ENCODE results near the gene PERM1.

Gene PERM1

DNA sequence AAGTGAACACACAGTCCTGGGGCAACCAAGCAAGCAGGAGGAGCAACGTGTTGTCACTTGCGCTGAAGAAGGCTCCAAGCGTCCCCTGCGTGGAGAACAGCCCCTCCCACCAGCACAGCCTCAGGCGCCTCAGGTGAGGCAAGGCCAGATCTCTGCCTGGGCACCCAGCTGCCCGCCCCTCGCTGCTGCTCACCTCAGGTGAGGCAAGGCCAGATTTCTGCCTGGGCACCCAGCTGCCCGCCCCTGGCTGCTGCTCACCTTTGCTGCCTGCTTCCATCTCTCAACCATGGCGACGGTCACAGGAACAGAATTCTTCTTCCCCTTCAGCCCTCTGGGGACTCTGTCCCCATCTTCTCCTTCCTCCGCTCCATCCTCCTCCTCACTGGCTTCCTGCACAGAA lies 25.3 kb downstream of the PERM1 start:
- in situ Hi-C loops (cut with HindIII; ENCODE audit: low pct_ligation_motif_present, low sequenced_read_pairs), result no loop called here
- H3K4me3 ChIP-seq (ENCODE audit: low read depth, low read length), result no peak overlapping the region

DNA sequence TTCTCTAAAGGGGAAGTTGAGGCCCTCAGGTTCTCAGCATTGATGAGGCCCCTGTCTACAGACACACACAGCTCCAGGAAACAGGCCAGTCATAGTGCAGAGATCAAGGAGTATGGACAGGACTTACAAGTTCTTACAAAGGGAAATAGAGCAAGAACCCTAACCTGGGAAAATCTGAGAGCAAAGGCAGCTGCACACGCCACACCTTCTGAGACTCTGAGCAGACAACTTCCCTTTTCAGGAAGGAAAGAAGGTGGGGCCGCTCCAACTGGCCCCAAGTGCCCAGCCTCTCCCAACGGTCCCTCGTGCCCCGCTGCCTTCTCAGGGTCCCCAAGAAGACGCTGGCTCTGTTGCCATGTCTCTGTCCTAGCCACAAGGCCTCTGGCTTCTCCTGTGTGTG lies 26.4 kb downstream of the PERM1 start:
- peaks cover 59% of the 10 kb centered on the region for H3K36me3 ChIP-seq (replicated peaks)

More for the DNA sequence above, 25.3 kb downstream of the PERM1 start:
- DNase-seq, result no peak
- Histone ChIP-seq H3K27me3 (replicated peaks) (no peaks in the 10 kb centered on the region), H3K27ac (no peak overlapping the region), H3K36me3 (replicated peaks) (peaks cover 51% of the 10 kb centered on the region)
- TF ChIP-seq, protein P1, sequence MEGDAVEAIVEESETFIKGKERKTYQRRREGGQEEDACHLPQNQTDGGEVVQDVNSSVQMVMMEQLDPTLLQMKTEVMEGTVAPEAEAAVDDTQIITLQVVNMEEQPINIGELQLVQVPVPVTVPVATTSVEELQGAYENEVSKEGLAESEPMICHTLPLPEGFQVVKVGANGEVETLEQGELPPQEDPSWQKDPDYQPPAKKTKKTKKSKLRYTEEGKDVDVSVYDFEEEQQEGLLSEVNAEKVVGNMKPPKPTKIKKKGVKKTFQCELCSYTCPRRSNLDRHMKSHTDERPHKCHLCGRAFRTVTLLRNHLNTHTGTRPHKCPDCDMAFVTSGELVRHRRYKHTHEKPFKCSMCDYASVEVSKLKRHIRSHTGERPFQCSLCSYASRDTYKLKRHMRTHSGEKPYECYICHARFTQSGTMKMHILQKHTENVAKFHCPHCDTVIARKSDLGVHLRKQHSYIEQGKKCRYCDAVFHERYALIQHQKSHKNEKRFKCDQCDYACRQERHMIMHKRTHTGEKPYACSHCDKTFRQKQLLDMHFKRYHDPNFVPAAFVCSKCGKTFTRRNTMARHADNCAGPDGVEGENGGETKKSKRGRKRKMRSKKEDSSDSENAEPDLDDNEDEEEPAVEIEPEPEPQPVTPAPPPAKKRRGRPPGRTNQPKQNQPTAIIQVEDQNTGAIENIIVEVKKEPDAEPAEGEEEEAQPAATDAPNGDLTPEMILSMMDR (IDR thresholded peaks at IDR 0.05; ENCODE audit: low read depth, low read length, missing control alignments), result no peak

DNA sequence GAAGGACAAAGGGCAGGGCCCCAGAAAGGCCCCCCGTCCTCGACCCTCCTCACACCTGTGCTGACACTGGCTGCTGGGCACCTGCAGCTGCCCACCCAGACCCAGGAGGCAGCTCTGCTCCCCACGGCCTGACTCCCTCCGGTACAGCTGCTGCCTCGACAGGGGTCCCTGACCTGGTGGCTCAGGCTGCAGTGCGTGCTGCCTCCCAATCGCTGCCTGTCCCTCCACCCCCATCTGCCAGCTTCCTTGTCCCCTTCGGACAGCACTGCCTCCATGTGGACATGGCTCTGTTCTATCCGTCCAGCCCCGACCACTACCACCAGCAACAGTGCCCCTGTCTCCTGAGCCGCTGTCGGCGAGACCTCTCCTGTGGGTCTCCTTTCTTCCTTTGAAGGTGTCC lies 27.0 kb downstream of the PERM1 start:
- no peak overlapping the region for H3K4me3 ChIP-seq (ENCODE audit: low read depth, low read length)
- no peak overlapping the region for H3K27ac ChIP-seq
- in situ Hi-C loops (cut with HindIII; ENCODE audit: low pct_ligation_motif_present, low sequenced_read_pairs), result no loop called here
- no peaks in the 10 kb centered on the region for H3K27me3 ChIP-seq (replicated peaks)
- H3K36me3 ChIP-seq (replicated peaks), result peaks cover 65% of the 10 kb centered on the region
- DNase-seq, result no peak
- TF ChIP-seq, protein P1 (IDR thresholded peaks at IDR 0.05; ENCODE audit: low read depth, low read length, missing control alignments), result no peak

More for the DNA sequence above, 26.4 kb downstream of the PERM1 start:
- TF ChIP-seq, protein P1 (IDR thresholded peaks at IDR 0.05; ENCODE audit: low read depth, low read length, missing control alignments), result no peak
- H3K4me3 ChIP-seq (ENCODE audit: low read depth, low read length), result no peak overlapping the region
- in situ Hi-C loops (cut with HindIII; ENCODE audit: low pct_ligation_motif_present, low sequenced_read_pairs), result no loop called here
- no peak for DNase-seq
- H3K27me3 ChIP-seq (replicated peaks), result no peaks in the 10 kb centered on the region
- H3K27ac ChIP-seq, result no peak overlapping the region

DNA sequence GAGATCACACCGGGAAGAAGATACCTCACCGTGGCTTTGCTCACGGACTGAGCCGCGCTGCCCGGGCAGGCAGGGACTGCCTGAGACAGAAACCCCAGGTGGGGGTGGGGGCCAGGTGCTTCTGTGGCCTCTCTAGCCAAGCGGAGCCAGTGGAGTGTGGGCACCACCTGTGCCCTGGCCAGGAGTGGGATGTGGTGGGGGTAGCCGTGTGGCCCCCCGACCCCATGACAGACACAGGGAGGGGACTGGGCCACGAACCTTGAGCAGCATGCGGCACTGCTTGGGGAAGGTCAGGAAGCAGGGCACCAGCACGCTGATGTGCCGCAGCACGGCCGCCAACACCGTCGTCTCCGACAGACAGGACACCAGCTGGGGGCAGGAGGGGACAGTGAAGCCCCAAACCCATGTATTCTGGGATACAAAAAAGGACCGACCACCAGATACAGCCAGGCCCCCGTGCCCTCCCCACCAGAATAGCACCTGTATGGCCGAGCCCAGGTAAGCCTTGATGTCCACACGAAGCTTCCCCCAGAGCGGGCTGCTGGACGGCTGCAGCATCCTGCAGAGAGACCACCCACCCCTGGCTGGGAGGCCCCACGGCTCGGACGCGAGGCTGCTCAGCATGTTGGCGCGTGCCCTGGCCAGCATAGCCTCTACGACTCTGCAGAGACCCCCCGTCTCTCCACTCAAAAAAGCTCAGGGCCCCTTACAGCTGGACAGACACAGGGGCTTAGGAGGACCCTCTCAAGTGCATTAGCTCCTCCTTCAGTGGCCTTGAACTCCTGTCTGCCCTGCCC lies 28.2 kb downstream of the PERM1 start:
- in situ Hi-C loops (cut with HindIII; ENCODE audit: low pct_ligation_motif_present, low sequenced_read_pairs), result no loop called here
- Histone ChIP-seq H3K27me3 (replicated peaks) (no peaks in the 10 kb centered on the region), H3K27ac (no peak overlapping the region), H3K4me3 (ENCODE audit: low read depth, low read length) (no peak overlapping the region), H3K36me3 (replicated peaks) (peaks cover 75% of the 10 kb centered on the region)
- TF ChIP-seq, protein P1 (IDR thresholded peaks at IDR 0.05; ENCODE audit: low read depth, low read length, missing control alignments), result no peak
- DNase-seq, result no peak

DNA sequence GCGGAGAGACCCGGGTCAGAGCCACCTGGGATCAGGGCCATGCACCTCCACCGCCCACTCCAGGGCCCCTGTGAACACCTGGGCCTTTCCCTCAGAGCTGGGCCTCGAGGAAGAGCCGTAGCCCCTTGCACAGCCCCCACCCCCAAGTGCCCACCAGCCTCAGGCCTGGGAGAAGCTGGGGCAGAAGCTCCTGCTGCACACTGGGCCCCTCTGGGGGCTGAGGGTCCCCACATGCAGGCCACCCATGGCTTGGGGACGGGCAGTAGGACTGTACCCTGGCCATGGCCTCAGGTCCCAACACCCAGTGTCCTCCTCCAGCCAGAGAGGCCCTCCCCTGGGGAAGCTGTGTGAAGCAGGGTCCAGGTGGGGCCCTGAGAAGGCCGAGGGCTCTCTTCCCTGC lies 29.3 kb downstream of the PERM1 start:
- Histone ChIP-seq H3K36me3 (replicated peaks) (peaks cover 80% of the 10 kb centered on the region), H3K27me3 (replicated peaks) (no peaks in the 10 kb centered on the region), H3K27ac (no peak overlapping the region), H3K4me3 (ENCODE audit: low read depth, low read length) (no peak overlapping the region)
- TF ChIP-seq, protein P1 (IDR thresholded peaks at IDR 0.05; ENCODE audit: low read depth, low read length, missing control alignments), result no peak
- no peak for DNase-seq
- in situ Hi-C loops (cut with HindIII; ENCODE audit: low pct_ligation_motif_present, low sequenced_read_pairs), result no loop called here

DNA sequence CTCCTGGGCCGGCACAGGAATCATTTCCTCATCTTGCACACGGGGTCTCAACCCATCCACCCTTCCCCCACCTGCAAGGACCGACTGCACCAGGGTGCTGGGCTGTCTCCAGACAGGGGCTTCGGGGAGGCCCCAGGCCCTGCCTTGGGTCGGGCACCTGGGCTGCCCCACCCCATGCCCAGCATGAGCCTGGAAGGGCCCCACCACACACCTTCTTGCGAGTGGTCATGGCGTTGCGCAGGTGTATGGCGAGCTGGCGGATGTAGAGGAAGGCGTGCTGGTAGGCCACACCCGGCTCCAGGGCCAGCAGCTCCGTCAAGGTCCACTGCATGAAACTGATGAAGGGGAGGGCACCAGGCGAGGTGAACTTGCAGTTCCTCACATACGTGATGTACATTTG lies 29.7 kb downstream of the PERM1 start:
- peaks cover 84% of the 10 kb centered on the region for H3K36me3 ChIP-seq (replicated peaks)

More for the DNA sequence above, 29.7 kb downstream of the PERM1 start:
- TF ChIP-seq, protein P1 (IDR thresholded peaks at IDR 0.05; ENCODE audit: low read depth, low read length, missing control alignments), result no peak
- Histone ChIP-seq H3K4me3 (ENCODE audit: low read depth, low read length) (no peak overlapping the region), H3K27ac (no peak overlapping the region), H3K27me3 (replicated peaks) (no peaks in the 10 kb centered on the region)
- in situ Hi-C loops (cut with HindIII; ENCODE audit: low pct_ligation_motif_present, low sequenced_read_pairs), result no loop called here
- no peak for DNase-seq
